Ascending aorta (tissue), 2 donors: Measurements from ENCODE around the gene MKLN1. TPM values are rescaled to one million over a fixed set of nuclear protein-coding genes. Genes with fewer than 3 reads are reported as not detected.
"Not testable (repeated sequence)": the region's sequence is repeated elsewhere in the genome, so short reads cannot be mapped to it uniquely, and the experiment has no call there.

ENCODE experiments used
- DNase-seq, 2 donors: peaks; one replicate each; pipeline ENCODE4 v3.0.0-alpha.2; 2019; ENCODE audit warnings: low spot score in 2 of 2
- H3K27ac ChIP-seq, 2 donors: fragments of 200-600 bp; sonication (generic); one replicate each; pipeline ENCODE4 v1.5.1; 2016 to 2017; ENCODE audit warnings: mild to moderate bottlenecking in 1 of 2
- H3K27me3 ChIP-seq: fragments of 200-600 bp; sonication (generic); one replicate; pipeline ENCODE4 v1.5.1; 2017
- H3K36me3 ChIP-seq, 2 donors: fragments of 200-600 bp; sonication (generic); one replicate each; pipeline ENCODE4 v1.5.1; 2016
- H3K4me1 ChIP-seq, 2 donors: fragments of 200-600 bp; sonication (generic); one replicate each; pipeline ENCODE4 v1.5.1; 2016 to 2017; ENCODE audit warnings: mild to moderate bottlenecking in 1 of 2
- H3K4me3 ChIP-seq, 2 donors: fragments of 200-600 bp; sonication (generic); one replicate each; pipeline ENCODE4 v1.5.1; 2016 to 2017; ENCODE audit warnings: mild to moderate bottlenecking in 1 of 2
- H3K9me3 ChIP-seq, 2 donors: fragments of 200-600 bp; sonication (generic); one replicate each; pipeline ENCODE4 v1.5.1; 2016
- intact Hi-C: fragments of 100-400 bp; cut with DNase I; formaldehyde crosslinking; loops from one replicate; pipeline ENCODE4 v1.15.1; 2023
- total RNA-seq: library from RNA; depleted of rRNA; stranded (reverse); fragments of >200 nt; gene quantifications from one replicate; pipeline ENCODE4 v1.1.0, GENCODE V29; 2016
- TF ChIP-seq, protein P1 (sequence below), 3 experiments: fragments of 200-600 bp in 2 of 3; fragments of 450-650 bp in 1 of 3; sonication (generic) in 2 of 3; IDR thresholded peaks; one replicate each; pipeline ENCODE4 v1.5.1; 2016 to 2019; ENCODE audit warnings: antibody characterized with exemption in 3 of 3, mild to moderate bottlenecking in 1 of 3, moderate library complexity in 1 of 3

MKLN1 gene
- total RNA-seq, 1 donor from 2014 or later, result 18.0 TPM

GRCh38 chr7:131302876-131303707, 24.6 kb upstream of the MKLN1 start:
- Histone ChIP-seq H3K9me3 (no peaks in the 10 kb centered on the region), H3K36me3 (no peaks in the 10 kb centered on the region), H3K27me3 (no peaks in the 10 kb centered on the region), H3K27ac (no peak overlapping the region), H3K4me3 (no peak overlapping the region), H3K4me1 (peaks cover 0 to 2% of the 10 kb centered on the region in 2 donors)
- intact Hi-C loops, result loop anchor here (5.0 kb wide), 1 partner anchor 196 kb away; no protein-coding TSS in a partner anchor
- TF ChIP-seq, protein P1, sequence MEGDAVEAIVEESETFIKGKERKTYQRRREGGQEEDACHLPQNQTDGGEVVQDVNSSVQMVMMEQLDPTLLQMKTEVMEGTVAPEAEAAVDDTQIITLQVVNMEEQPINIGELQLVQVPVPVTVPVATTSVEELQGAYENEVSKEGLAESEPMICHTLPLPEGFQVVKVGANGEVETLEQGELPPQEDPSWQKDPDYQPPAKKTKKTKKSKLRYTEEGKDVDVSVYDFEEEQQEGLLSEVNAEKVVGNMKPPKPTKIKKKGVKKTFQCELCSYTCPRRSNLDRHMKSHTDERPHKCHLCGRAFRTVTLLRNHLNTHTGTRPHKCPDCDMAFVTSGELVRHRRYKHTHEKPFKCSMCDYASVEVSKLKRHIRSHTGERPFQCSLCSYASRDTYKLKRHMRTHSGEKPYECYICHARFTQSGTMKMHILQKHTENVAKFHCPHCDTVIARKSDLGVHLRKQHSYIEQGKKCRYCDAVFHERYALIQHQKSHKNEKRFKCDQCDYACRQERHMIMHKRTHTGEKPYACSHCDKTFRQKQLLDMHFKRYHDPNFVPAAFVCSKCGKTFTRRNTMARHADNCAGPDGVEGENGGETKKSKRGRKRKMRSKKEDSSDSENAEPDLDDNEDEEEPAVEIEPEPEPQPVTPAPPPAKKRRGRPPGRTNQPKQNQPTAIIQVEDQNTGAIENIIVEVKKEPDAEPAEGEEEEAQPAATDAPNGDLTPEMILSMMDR (IDR thresholded peaks at IDR 0.05), result peak; percentile 26 to 60 (median 40)
- DNase-seq, result no peak

- H3K27me3 ChIP-seq, result no peaks in the 10 kb centered on the region
- no peak overlapping the region for H3K27ac ChIP-seq
- no peak overlapping the region for H3K4me3 ChIP-seq
- H3K9me3 ChIP-seq, result no peaks in the 10 kb centered on the region
- DNase-seq, result no peak
- H3K36me3 ChIP-seq, result no peaks in the 10 kb centered on the region
- intact Hi-C loops, result no loop called here
- TF ChIP-seq, protein P1 (IDR thresholded peaks at IDR 0.05), result no peak
- peaks cover 0 to 2% of the 10 kb centered on the region in 2 donors for H3K4me1 ChIP-seq
Measured at GRCh38 chr7:131305152-131305551, 22.5 kb upstream of the MKLN1 start.

GRCh38 chr7:131306041-131306440, 21.6 kb upstream of the MKLN1 start:
- H3K36me3 ChIP-seq, H3K4me3 ChIP-seq, H3K27me3 ChIP-seq, DNase-seq, H3K4me1 ChIP-seq, H3K27ac ChIP-seq, H3K9me3 ChIP-seq, intact Hi-C loops: not testable (repeated sequence)

DNA sequence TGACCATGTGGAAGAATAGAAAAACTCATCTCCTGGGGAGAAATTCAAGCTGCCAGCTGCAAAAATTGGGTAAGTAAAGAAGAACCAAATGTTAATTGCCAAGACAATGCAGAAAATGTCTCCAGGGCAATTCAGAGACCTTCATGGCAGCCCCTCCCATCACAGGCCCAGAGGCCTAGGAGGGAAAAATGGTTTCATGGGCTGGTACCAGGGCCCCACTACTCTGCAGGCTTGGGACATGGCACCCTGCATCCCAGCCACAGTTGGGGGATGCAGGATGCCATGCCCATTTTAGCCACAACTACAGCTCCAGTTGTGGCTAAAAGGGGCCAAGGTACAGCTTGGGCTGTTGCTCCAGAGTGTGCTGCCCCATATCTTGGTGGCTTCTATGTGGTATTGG, 20.9 kb upstream of the MKLN1 start:
- H3K36me3 ChIP-seq, result no peaks in the 10 kb centered on the region
- H3K9me3 ChIP-seq, result no peaks in the 10 kb centered on the region
- H3K4me3 ChIP-seq, result no peak overlapping the region
- TF ChIP-seq, protein P1 (IDR thresholded peaks at IDR 0.05), result no peak
- H3K27ac ChIP-seq, result no peak overlapping the region
- intact Hi-C loops, result no loop called here
- peaks cover 0 to 2% of the 10 kb centered on the region in 2 donors for H3K4me1 ChIP-seq
- DNase-seq, result no peak
- H3K27me3 ChIP-seq, result no peaks in the 10 kb centered on the region

GRCh38 chr7:131307627-131308026, 20.0 kb upstream of the MKLN1 start:
- Histone ChIP-seq H3K4me1 (peaks cover 0 to 2% of the 10 kb centered on the region in 2 donors), H3K36me3 (no peaks in the 10 kb centered on the region), H3K4me3 (no peak overlapping the region), H3K9me3 (no peaks in the 10 kb centered on the region), H3K27ac (no peak overlapping the region), H3K27me3 (no peaks in the 10 kb centered on the region)
- no peak for DNase-seq
- intact Hi-C loops, result no loop called here
- TF ChIP-seq, protein P1 (IDR thresholded peaks at IDR 0.05), result no peak

- H3K36me3 ChIP-seq, result no peaks in the 10 kb centered on the region
- H3K4me3 ChIP-seq, result no peak overlapping the region
- no peak overlapping the region for H3K27ac ChIP-seq
- TF ChIP-seq, protein P1 (IDR thresholded peaks at IDR 0.05), result no peak
- no peaks in the 10 kb centered on the region for H3K4me1 ChIP-seq
- no peak for DNase-seq
- no peaks in the 10 kb centered on the region for H3K9me3 ChIP-seq
- intact Hi-C loops, result no loop called here
- no peaks in the 10 kb centered on the region for H3K27me3 ChIP-seq
Measured at GRCh38 chr7:131312838-131313237, 14.8 kb upstream of the MKLN1 start.
